ENCODE measurements around the gene LONRF3.

GRCh38 chrX:119063428-119063827 lies 89.0 kb downstream of the LONRF3 start:
- TF ChIP-seq CTCF (IDR thresholded peaks at IDR 0.05) (no peak), POLR2A (IDR thresholded peaks at IDR 0.05) (no peak), EP300 (IDR thresholded peaks at IDR 0.05) (no peak)
